ENCODE data around the gene CSNK1D. TPM values are rescaled to one million over a fixed set of nuclear protein-coding genes. Genes with fewer than 3 reads are reported as not detected.

CSNK1D gene
- total and polyA plus RNA-seq, 2 donors (not counting 1 experiment from before 2014, with no cell fraction given) = 196 to 241 TPM

- ATAC-seq (ENCODE audit: low read depth) (peak; percentile 65), DNase-seq (peak; percentile 89)
- Mint-ChIP-seq H3K27me3 (no peaks in the 10 kb centered on the region), H3K9me3 (ENCODE audit: insufficient read depth) (no peaks in the 10 kb centered on the region), H3K4me3 (peak within 1 kb of the TSS; percentile 90), H3K4me1 (peaks cover 24% of the 10 kb centered on the region), H3K27ac (peak within 1 kb of the TSS; percentile 94)
- ChIA-PET POLR2A (interaction anchor here (0.6 to 3.2 kb wide), 8 partner anchors 11 to 220 kb away, joined by 3 to 46 read pairs (median 8); partner anchors contain the start of genes CCDC57 and CSNK1D), CTCF (interaction anchor here (2.2 to 2.3 kb wide), 2 partner anchors 14 to 23 kb away, joined by 8 read pairs; no protein-coding TSS in a partner anchor)
- H3K79me2 ChIP-seq (ENCODE audit: control insufficient read depth, insufficient read depth, low read length) = no peaks in the 10 kb centered on the region
- H3K27ac ChIP-seq (ENCODE audit: low read length in 2 of 2) = peak within 1 kb of the TSS; percentile 89 to 98
- no peaks in the 10 kb centered on the region for H3K36me3 ChIP-seq (replicated peaks in 1 of 2; ENCODE audit: control extremely low read depth in 1 of 2, control insufficient read depth in 1 of 2, extremely low read depth in 1 of 2, insufficient read depth in 2 of 2, low read length in 1 of 2)
- TF ChIP-seq EZH2 (IDR thresholded peaks at IDR 0.05; ENCODE audit: borderline replicate concordance, insufficient read depth, low read depth, low read length, poor library complexity, severe bottlenecking) = no peak
- TF ChIP-seq, protein P1, sequence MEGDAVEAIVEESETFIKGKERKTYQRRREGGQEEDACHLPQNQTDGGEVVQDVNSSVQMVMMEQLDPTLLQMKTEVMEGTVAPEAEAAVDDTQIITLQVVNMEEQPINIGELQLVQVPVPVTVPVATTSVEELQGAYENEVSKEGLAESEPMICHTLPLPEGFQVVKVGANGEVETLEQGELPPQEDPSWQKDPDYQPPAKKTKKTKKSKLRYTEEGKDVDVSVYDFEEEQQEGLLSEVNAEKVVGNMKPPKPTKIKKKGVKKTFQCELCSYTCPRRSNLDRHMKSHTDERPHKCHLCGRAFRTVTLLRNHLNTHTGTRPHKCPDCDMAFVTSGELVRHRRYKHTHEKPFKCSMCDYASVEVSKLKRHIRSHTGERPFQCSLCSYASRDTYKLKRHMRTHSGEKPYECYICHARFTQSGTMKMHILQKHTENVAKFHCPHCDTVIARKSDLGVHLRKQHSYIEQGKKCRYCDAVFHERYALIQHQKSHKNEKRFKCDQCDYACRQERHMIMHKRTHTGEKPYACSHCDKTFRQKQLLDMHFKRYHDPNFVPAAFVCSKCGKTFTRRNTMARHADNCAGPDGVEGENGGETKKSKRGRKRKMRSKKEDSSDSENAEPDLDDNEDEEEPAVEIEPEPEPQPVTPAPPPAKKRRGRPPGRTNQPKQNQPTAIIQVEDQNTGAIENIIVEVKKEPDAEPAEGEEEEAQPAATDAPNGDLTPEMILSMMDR (IDR thresholded peaks at IDR 0.05) = no peak
- peak within 1 kb of the TSS; percentile 99 for H3K4me2 ChIP-seq (replicated peaks; ENCODE audit: low read depth, low read length, poor library complexity, severe bottlenecking)
- peak within 1 kb of the TSS; percentile 76 for H2AFZ ChIP-seq (ENCODE audit: insufficient read depth, low read depth, low read length, poor library complexity, severe bottlenecking)
- WGBS (ENCODE audit: insufficient coverage) = 5% methylated on average over 87 of the region's 105 CpGs
- H3K27me3 ChIP-seq (replicated peaks in 1 of 4; ENCODE audit: control extremely low read depth in 1 of 4, control insufficient read depth in 3 of 4, insufficient read depth in 4 of 4, low read length in 3 of 4) = no peaks in the 10 kb centered on the region
- intact Hi-C loops (cut with micrococcal nuclease) = loop anchor here (1.0 to 2.0 kb wide), 2 partner anchors 13 to 44 kb away; partner anchors contain the start of gene CSNK1D
- H4K20me1 ChIP-seq (ENCODE audit: control insufficient read depth, insufficient read depth, low read length, poor library complexity, severe bottlenecking) = peaks cover 27% of the 10 kb centered on the region
- peaks cover 29 to 52% of the 10 kb centered on the region in 2 donors for H3K4me1 ChIP-seq (ENCODE audit: control insufficient read depth in 2 of 2, insufficient read depth in 2 of 2, low read length in 2 of 2)
- peak within 1 kb of the TSS; percentile 92 for H3K9ac ChIP-seq (ENCODE audit: low read length)
- no peaks in the 10 kb centered on the region for H3K9me3 ChIP-seq (ENCODE audit: control extremely low read depth in 1 of 3, control insufficient read depth in 2 of 3, insufficient read depth in 1 of 3, low read length in 2 of 3)
- peak within 1 kb of the TSS; percentile 21 to 89 (median 74) for H3K4me3 ChIP-seq (ENCODE audit: control extremely low read depth in 1 of 5, extremely low read depth in 1 of 5, insufficient read depth in 1 of 5, low read depth in 2 of 5, low read length in 4 of 5)
Observed at GRCh38 chr17:82228842-82229697, 44.4 kb downstream of the CSNK1D start, which contains the start of gene SLC16A3. Gene SLC16A3 (plus strand): TSS chr17:82229042. CDS start chr17:82236009, 6,967 bp downstream.

Data from B cell (primary cell).